GM10248 (cell line): ENCODE results near the gene TRAPPC10.

Experiments
- CTCF ChIA-PET: fragments of 300-600 bp; sonication (Branson Sonifier 250); formaldehyde crosslinking; extraction: SDS; loops from one replicate; lab custom pipeline; 2021; ENCODE audit warnings: antibody characterized with exemption; lab: Yijun Ruan, JAX
- POLR2A ChIA-PET: fragments of 350-650 bp; sonication (Branson Sonifier 250); formaldehyde crosslinking; extraction: SDS; loops from one replicate; lab custom pipeline; 2020; ENCODE audit warnings: antibody characterized with exemption; lab: Yijun Ruan, JAX
- DNase-seq: peaks from one replicate; pipeline ENCODE4 v3.0.0; 2012; ENCODE audit errors: extremely low spot score
- TF ChIP-seq, protein P1 (sequence below): IDR thresholded peaks from 2 replicates; pipeline ENCODE4 v1.5.1; 2012; ENCODE audit warnings: mild to moderate bottlenecking, low read depth; ENCODE audit errors: extremely low read depth, missing control alignments, control extremely low read depth

Gene TRAPPC10

DNA sequence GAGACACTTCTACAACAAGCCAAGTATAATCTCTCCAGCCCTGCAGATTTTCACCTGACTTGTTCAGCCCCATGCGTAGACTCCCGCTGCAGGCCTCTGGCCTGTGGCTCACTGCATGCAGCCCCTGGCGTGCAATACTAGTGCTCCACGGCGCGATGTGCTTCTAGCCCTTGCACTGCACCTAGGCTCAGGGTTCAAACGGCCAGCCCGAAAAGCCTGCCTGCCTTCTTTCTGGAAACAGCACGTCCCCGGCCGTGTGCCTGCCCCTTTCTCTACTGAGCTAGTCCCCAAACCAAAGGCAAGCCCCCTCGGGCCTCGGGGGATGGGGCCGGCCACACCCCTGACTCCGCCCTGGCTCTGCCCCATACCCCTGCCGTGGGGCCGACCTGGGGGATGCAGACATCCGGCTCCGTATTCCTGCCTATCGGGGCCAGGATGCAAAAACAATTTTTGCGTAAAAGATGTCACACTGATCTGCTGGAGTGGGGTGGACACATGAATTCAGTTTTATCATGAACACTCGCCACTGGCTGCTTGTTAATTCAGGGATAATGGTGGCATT lies 26.3 kb upstream of the TRAPPC10 start:
- no peak for DNase-seq
- POLR2A ChIA-PET: no interaction called here
- CTCF ChIA-PET: interaction anchor here (3.5 kb wide), 1 partner anchor 9 kb away, joined by 19 read pairs; no protein-coding TSS in a partner anchor
- TF ChIP-seq, protein P1, sequence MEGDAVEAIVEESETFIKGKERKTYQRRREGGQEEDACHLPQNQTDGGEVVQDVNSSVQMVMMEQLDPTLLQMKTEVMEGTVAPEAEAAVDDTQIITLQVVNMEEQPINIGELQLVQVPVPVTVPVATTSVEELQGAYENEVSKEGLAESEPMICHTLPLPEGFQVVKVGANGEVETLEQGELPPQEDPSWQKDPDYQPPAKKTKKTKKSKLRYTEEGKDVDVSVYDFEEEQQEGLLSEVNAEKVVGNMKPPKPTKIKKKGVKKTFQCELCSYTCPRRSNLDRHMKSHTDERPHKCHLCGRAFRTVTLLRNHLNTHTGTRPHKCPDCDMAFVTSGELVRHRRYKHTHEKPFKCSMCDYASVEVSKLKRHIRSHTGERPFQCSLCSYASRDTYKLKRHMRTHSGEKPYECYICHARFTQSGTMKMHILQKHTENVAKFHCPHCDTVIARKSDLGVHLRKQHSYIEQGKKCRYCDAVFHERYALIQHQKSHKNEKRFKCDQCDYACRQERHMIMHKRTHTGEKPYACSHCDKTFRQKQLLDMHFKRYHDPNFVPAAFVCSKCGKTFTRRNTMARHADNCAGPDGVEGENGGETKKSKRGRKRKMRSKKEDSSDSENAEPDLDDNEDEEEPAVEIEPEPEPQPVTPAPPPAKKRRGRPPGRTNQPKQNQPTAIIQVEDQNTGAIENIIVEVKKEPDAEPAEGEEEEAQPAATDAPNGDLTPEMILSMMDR: no peak

GRCh38 chr21:43986544-43987451 lies 25.3 kb upstream of the TRAPPC10 start:
- POLR2A ChIA-PET: no interaction called here

DNA sequence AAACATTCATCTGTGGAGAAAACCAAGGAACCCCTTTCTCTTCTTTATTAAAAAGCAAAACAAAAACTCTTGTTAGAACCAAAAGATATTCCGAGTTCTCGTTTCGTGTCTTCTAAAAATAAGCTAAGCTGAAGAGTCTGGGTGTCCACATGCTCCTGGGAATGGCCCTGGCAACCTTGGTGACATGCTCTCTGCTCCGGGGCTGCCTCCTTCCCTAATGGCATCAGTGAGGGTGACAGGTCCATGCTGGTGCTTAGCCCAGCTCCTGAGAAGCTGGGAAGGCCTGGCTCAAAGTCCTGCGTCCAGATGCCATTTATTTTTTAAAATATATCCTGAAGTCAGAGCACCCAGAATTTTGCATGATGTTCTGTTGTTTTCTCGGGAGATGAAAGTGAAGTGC lies 24.6 kb upstream of the TRAPPC10 start:
- ChIA-PET CTCF (interaction anchor here (3.5 kb wide), 1 partner anchor 11 kb away, joined by 19 read pairs; no protein-coding TSS in a partner anchor), POLR2A (no interaction called here)
- TF ChIP-seq, protein P1: no peak
- DNase-seq: no peak

More at GRCh38 chr21:43986544-43987451, 25.3 kb upstream of the TRAPPC10 start:
- CTCF ChIA-PET: interaction anchor here (3.5 kb wide), 1 partner anchor 10 kb away, joined by 19 read pairs; no protein-coding TSS in a partner anchor
- no peak for DNase-seq
- TF ChIP-seq, protein P1: no peak

GRCh38 chr21:43988016-43988415 lies 24.1 kb upstream of the TRAPPC10 start:
- DNase-seq: no peak
- TF ChIP-seq, protein P1: no peak
- CTCF ChIA-PET: interaction anchor here (3.5 kb wide), 1 partner anchor 12 kb away, joined by 19 read pairs; no protein-coding TSS in a partner anchor
- POLR2A ChIA-PET: no interaction called here

DNA sequence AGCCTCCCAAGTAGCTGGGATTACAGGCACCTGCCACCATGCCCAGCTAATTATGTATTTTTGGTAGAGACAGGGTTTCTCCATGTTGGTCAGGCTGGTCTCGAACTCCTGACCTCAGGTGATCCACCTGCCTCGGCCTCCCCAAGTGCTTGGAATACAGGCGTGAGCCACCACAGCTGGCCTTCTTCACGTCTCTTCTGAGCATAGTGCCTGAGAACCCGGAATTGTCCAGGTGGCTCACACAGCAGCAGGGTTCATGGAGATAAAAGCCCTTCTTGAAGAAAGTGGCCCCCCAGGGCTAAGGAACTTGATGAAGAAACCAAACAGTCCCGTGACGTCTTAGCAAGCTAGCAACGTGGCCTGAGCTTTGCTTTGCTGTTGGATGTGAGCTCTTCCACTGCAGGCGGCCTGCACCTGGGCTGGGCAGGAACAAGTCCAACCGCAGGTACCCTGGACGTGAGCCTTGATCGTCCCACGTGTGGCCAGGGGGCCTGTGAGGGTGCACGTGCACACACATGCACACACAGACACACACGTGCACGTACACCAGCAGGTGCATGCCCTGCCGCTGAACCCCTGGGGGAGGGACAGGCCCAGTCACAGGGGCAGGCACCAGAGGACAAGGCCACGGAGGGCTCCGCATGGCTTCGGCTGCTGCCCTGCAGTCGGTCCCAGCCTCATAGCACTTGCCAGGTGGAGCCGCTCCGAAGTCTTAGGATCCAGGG lies 23.4 kb upstream of the TRAPPC10 start:
- POLR2A ChIA-PET: no interaction called here
- CTCF ChIA-PET: interaction anchor here (3.5 kb wide), 1 partner anchor 12 kb away, joined by 19 read pairs; no protein-coding TSS in a partner anchor
- TF ChIP-seq, protein P1: no peak
- no peak for DNase-seq

- ChIA-PET CTCF (no interaction called here), POLR2A (no interaction called here)
- TF ChIP-seq, protein P1: no peak
- DNase-seq: no peak
These were observed 22.7 kb upstream of the TRAPPC10 start for GRCh38 chr21:43989401-43989800.
